ENCODE results near the gene CELF4.

CELF4 gene

DNA sequence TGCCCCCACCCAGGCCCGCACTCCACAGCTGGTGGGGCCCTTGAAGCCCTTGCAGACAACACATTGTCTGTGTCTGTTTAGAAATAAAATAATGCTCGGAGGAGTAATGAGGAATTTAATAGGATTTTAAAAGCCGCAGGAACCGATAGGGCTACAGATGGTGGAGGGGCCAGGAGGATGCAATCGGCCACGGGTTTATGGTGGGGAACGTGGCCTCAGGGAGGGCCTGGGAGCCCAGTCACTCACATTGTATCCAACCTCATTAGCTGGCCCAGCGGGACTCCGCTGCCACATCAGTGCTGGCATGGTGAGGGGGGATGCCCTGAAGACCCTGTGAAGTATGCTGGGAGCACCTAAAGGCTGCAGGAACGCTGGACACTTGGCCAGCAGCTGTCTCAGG, 252.0 kb downstream of the CELF4 start:
- Histone ChIP-seq H3K27ac (ENCODE audit: low read depth, low read length) (no peak overlapping the region), H3K9me3 (ENCODE audit: control insufficient read depth, insufficient read depth, low read depth, low read length) (no peaks in the 10 kb centered on the region)

DNA sequence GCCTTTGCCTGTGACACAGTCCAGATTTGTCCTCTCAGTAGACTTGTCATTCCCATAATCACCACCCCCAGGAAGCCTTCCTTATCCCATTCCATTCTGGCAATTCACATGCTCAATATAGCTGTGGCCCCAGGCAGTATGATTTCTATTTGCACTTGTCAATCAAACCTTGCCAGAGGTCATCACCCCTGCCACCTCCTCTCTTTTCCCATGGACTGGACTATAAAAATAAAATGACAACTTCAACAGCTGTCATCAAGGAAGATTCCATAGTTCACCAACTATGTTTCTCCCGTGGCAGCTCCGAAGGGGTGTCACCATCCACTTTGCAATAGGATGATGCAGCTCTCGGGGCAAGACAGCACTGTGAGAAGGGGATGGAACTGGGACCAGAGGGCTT, 255.7 kb downstream of the CELF4 start:
- Histone ChIP-seq H3K36me3 (ENCODE audit: control insufficient read depth, insufficient read depth, low read length) (no peaks in the 10 kb centered on the region), H3K27ac (ENCODE audit: low read depth, low read length) (no peak overlapping the region), H3K9ac (ENCODE audit: low read length) (no peak overlapping the region), H3K27me3 (ENCODE audit: control insufficient read depth, insufficient read depth, low read length) (no peaks in the 10 kb centered on the region; the same call in 1 of the 2 replicates), H3K4me1 (ENCODE audit: control insufficient read depth, insufficient read depth, low read length) (peaks cover 3% of the 10 kb centered on the region; the same call in 1 of the 2 replicates), H3K4me3 (ENCODE audit: low read depth, low read length) (no peak overlapping the region), H3K9me3 (ENCODE audit: control insufficient read depth, insufficient read depth, low read depth, low read length) (no peaks in the 10 kb centered on the region)

More for the DNA sequence above, 252.0 kb downstream of the CELF4 start:
- Histone ChIP-seq H3K36me3 (ENCODE audit: control insufficient read depth, insufficient read depth, low read length) (no peaks in the 10 kb centered on the region), H3K9ac (ENCODE audit: low read length) (no peak overlapping the region), H3K4me3 (ENCODE audit: low read depth, low read length) (no peak overlapping the region), H3K27me3 (ENCODE audit: control insufficient read depth, insufficient read depth, low read length) (no peaks in the 10 kb centered on the region), H3K4me1 (ENCODE audit: control insufficient read depth, insufficient read depth, low read length) (peaks cover 3% of the 10 kb centered on the region; the same call in 1 of the 2 replicates)

DNA sequence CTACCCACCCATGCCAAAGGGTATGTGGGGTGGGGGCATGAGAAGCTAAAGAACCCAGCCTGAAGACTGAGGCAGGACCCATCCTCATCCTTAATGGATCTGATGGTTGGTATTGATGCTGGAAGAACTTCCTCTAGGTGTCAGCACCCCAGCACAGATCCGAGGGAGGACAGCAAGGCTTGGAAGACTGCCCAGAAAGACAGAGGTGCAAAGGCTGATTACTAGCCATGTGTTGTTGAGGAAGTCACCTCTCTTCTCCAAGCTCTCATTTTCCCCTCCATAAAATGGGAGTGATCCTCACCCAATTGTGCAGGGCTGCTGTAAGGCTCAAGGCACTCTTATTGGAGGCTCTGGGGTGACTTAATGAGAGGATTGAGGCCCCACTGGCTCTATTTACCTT, 256.5 kb downstream of the CELF4 start:
- H3K27me3 ChIP-seq (ENCODE audit: control insufficient read depth, insufficient read depth, low read length): no peaks in the 10 kb centered on the region; the same call in 1 of the 2 replicates
- no peaks in the 10 kb centered on the region for H3K36me3 ChIP-seq (ENCODE audit: control insufficient read depth, insufficient read depth, low read length)
- peaks cover 3% of the 10 kb centered on the region; the same call in 1 of the 2 replicates for H3K4me1 ChIP-seq (ENCODE audit: control insufficient read depth, insufficient read depth, low read length)
- no peak overlapping the region for H3K4me3 ChIP-seq (ENCODE audit: low read depth, low read length)
- H3K9me3 ChIP-seq (ENCODE audit: control insufficient read depth, insufficient read depth, low read depth, low read length): no peaks in the 10 kb centered on the region
- H3K9ac ChIP-seq (ENCODE audit: low read length): no peak overlapping the region
- H3K27ac ChIP-seq (ENCODE audit: low read depth, low read length): no peak overlapping the region

DNA sequence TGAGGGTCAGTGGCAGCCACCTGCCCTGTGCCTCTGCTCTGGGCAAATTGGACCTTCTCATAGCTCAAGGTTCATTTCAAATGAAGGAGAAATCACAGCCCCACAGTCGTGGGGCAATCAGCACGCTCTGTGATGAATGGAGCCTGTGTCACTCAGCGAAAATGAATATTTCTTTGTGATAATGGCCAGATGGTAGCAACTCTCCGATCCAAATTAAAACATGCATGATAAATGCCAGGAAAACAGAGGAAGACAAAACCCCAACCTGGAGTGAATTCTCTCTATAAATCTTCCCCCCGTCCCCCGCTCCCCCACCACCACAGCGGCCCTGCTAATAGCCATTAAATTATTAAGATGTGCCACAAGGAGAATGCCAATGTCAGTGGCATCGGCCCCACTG, 258.4 kb downstream of the CELF4 start:
- peaks cover 3% of the 10 kb centered on the region for H3K27me3 ChIP-seq (ENCODE audit: control insufficient read depth, insufficient read depth, low read length)
- H3K9me3 ChIP-seq (ENCODE audit: control insufficient read depth, insufficient read depth, low read depth, low read length): no peaks in the 10 kb centered on the region
- H3K9ac ChIP-seq (ENCODE audit: low read length): no peak overlapping the region
- H3K4me3 ChIP-seq (ENCODE audit: low read depth, low read length): no peak overlapping the region
- no peaks in the 10 kb centered on the region for H3K36me3 ChIP-seq (ENCODE audit: control insufficient read depth, insufficient read depth, low read length)
- H3K4me1 ChIP-seq (ENCODE audit: control insufficient read depth, insufficient read depth, low read length): peaks cover 3% of the 10 kb centered on the region; the same call in 1 of the 2 replicates
- H3K27ac ChIP-seq (ENCODE audit: low read depth, low read length): no peak overlapping the region

DNA sequence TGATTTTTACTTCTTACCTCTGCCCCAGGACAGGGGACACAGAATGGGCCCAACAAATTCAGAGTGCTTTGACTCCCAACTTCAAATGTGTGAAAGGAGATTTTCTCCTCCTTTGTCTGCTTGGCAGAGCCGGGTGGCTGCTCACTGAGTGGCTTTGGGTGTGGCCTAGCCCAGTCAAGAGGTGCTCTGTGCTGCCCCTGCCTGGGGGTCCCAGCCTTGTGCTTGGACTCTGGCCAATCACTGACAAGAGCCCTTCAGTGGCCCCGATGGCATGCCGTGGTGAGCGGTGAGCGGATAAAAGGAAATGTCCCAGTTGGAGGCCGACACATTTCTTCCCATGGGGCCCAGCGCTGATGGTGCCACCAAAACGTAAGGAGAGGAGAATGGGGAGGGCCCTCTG, 259.2 kb downstream of the CELF4 start:
- H3K27me3 ChIP-seq (ENCODE audit: control insufficient read depth, insufficient read depth, low read length): peaks cover 5% of the 10 kb centered on the region
- H3K9me3 ChIP-seq (ENCODE audit: control insufficient read depth, insufficient read depth, low read depth, low read length): no peaks in the 10 kb centered on the region
- no peak overlapping the region for H3K4me3 ChIP-seq (ENCODE audit: low read depth, low read length)
- H3K27ac ChIP-seq (ENCODE audit: low read depth, low read length): no peak overlapping the region
- no peak overlapping the region for H3K9ac ChIP-seq (ENCODE audit: low read length)
- H3K36me3 ChIP-seq (ENCODE audit: control insufficient read depth, insufficient read depth, low read length): no peaks in the 10 kb centered on the region
- peaks cover 3% of the 10 kb centered on the region; the same call in 1 of the 2 replicates for H3K4me1 ChIP-seq (ENCODE audit: control insufficient read depth, insufficient read depth, low read length)

DNA sequence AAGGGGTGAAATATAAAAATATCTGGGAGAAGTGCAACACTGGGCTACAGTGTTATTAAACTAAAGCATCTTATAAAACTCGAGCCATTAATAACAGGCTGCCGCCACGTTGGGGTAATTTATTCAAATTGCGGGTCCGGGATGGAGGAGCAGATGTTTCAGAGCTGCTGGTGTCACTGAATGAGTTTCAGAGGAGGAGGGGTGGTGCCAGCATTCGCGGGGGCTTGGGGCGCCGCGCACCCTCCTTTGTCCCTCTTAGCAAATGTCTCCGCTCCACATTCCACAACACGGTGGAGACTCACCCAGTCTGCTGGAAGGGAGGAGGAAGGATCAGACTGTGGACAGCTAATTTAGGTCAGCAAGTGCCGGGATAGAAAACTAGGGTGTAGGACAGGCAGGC, 260.5 kb downstream of the CELF4 start:
- Histone ChIP-seq H3K27ac (ENCODE audit: low read depth, low read length) (no peak overlapping the region), H3K4me1 (ENCODE audit: control insufficient read depth, insufficient read depth, low read length) (no peaks in the 10 kb centered on the region), H3K9ac (ENCODE audit: low read length) (no peak overlapping the region), H3K36me3 (ENCODE audit: control insufficient read depth, insufficient read depth, low read length) (no peaks in the 10 kb centered on the region), H3K27me3 (ENCODE audit: control insufficient read depth, insufficient read depth, low read length) (peaks cover 14% of the 10 kb centered on the region), H3K4me3 (ENCODE audit: low read depth, low read length) (no peak overlapping the region), H3K9me3 (ENCODE audit: control insufficient read depth, insufficient read depth, low read depth, low read length) (no peaks in the 10 kb centered on the region)

DNA sequence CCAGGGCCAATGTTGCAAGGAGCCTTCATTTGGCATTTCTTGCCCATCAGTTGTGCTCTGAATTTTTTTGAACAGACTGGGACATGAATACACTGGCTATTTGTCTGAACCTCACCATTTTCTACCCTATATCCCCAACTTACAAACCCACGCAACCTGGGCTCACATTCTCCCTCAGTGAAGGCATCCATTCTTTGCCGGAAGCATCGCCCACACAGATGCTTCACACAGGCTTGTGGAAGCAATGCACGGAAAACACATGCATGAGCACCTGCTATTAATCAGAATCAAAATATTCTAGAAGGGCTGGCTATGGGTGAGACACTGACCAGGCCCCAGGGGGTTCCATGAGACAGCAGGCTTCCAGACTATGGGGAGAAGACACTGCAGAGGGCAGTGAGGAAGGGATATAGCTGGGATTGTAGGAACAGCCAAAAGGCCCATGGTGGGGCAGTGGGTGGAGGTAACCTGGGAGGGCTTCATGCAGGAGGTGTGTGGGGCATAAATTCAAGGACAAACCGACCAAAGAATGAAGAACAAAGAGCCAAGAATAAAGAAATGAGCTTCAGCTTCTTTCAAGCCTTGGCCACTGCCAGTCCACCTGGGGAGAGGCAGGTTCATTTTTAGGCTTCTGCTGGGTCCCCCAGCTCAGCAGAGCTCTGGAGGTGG, 261.5 kb downstream of the CELF4 start:
- H3K27me3 ChIP-seq (ENCODE audit: control insufficient read depth, insufficient read depth, low read length): peaks cover 14% of the 10 kb centered on the region
- H3K9ac ChIP-seq (ENCODE audit: low read length): no peak overlapping the region
- H3K27ac ChIP-seq (ENCODE audit: low read depth, low read length): no peak overlapping the region
- H3K4me1 ChIP-seq (ENCODE audit: control insufficient read depth, insufficient read depth, low read length): peaks cover 3% of the 10 kb centered on the region; the same call in 1 of the 2 replicates
- no peaks in the 10 kb centered on the region for H3K9me3 ChIP-seq (ENCODE audit: control insufficient read depth, insufficient read depth, low read depth, low read length)
- H3K4me3 ChIP-seq (ENCODE audit: low read depth, low read length): no peak overlapping the region
- no peaks in the 10 kb centered on the region for H3K36me3 ChIP-seq (ENCODE audit: control insufficient read depth, insufficient read depth, low read length)

DNA sequence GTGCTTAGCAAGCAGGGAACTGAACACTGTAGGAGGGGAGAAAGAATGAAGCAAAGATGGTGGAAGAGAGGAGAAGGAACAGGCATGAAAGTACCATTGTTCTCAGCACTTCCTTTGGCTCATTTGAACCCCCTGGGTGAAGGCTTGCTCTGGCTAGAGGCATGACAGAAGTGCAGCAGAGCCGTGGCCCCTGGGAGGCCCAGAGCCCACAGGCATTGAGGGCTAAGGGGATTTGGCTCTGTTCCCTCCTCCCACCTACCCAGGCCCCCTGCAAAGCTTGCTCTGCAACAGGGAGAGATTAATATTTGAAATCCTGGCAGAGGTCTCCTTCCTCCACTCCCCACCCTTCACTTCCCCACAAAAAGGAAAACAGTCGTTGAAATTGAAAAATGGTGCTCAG, 262.6 kb downstream of the CELF4 start:
- Histone ChIP-seq H3K36me3 (ENCODE audit: control insufficient read depth, insufficient read depth, low read length) (no peaks in the 10 kb centered on the region), H3K9me3 (ENCODE audit: control insufficient read depth, insufficient read depth, low read depth, low read length) (no peaks in the 10 kb centered on the region), H3K4me3 (ENCODE audit: low read depth, low read length) (no peak overlapping the region), H3K27ac (ENCODE audit: low read depth, low read length) (no peak overlapping the region), H3K27me3 (ENCODE audit: control insufficient read depth, insufficient read depth, low read length) (peaks cover 14% of the 10 kb centered on the region), H3K4me1 (ENCODE audit: control insufficient read depth, insufficient read depth, low read length) (peaks cover 3% of the 10 kb centered on the region; the same call in 1 of the 2 replicates), H3K9ac (ENCODE audit: low read length) (no peak overlapping the region)

DNA sequence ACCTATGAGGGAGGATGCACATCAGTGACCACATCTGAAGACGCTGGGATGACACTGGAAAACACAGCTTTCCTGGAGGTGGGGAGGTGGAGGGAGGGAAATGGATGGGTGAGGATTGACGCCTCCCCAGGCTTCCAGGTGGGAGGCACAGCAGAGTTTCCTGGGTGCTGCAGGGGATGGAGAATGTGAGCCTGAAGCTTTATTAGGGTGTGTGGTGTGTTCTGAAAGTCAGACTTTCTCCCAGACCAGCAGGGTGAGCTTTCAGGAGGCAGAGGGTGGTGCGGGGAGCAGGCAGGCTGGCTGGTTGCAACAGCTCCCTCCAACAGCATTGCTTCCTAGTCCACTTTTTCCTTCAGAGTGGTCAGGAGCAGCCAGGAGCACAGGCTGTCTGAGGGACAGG, 263.1 kb downstream of the CELF4 start:
- Histone ChIP-seq H3K9ac (ENCODE audit: low read length) (no peak overlapping the region), H3K36me3 (ENCODE audit: control insufficient read depth, insufficient read depth, low read length) (no peaks in the 10 kb centered on the region), H3K4me3 (ENCODE audit: low read depth, low read length) (no peak overlapping the region), H3K27me3 (ENCODE audit: control insufficient read depth, insufficient read depth, low read length) (peaks cover 14% of the 10 kb centered on the region), H3K27ac (ENCODE audit: low read depth, low read length) (no peak overlapping the region), H3K9me3 (ENCODE audit: control insufficient read depth, insufficient read depth, low read depth, low read length) (no peaks in the 10 kb centered on the region), H3K4me1 (ENCODE audit: control insufficient read depth, insufficient read depth, low read length) (peaks cover 3% of the 10 kb centered on the region; the same call in 1 of the 2 replicates)

DNA sequence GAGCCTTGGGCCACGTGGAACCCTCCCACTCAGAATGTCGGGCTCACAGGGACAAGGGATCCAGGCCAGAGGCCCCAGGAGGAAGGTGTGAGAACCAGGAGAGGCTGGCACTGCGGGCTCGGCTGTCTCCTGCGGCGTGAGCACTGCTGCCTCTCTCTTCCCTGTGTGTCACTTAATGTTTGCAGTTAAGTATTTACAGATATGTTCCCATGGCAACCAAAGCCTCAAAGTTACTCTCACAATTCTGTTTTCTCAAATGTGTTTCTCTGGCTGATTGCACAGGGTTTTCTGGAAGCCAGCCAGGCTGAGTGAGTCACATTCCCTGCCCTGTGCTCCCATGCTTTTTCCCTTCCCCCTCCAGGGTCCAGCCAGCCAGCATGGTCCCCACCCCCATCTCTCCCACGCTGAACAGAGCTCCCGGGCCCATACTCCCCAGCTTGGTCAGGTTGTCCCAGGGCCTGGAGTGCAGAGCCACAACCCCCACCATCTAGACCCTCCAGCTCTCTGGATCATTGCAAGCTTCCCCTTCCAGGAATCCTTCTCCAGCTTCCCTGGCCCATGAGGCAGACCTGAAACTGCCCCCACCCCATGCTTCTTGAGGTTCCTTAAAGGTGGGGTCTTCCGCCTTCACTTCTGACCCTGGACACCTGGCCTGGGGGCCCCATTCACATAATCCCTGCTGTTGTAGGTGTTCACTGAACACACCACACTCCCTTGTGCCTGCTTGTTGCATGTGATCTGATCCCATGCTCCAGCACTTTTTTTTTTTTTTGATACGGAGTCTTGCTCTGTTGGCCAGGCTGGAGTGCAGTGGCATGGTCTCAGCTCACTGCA, 265.9 kb downstream of the CELF4 start:
- H3K27ac ChIP-seq (ENCODE audit: low read depth, low read length): no peak overlapping the region
- no peak overlapping the region for H3K9ac ChIP-seq (ENCODE audit: low read length)
- peaks cover 3% of the 10 kb centered on the region; the same call in 1 of the 2 replicates for H3K4me1 ChIP-seq (ENCODE audit: control insufficient read depth, insufficient read depth, low read length)
- no peaks in the 10 kb centered on the region for H3K36me3 ChIP-seq (ENCODE audit: control insufficient read depth, insufficient read depth, low read length)
- no peaks in the 10 kb centered on the region for H3K9me3 ChIP-seq (ENCODE audit: control insufficient read depth, insufficient read depth, low read depth, low read length)
- H3K27me3 ChIP-seq (ENCODE audit: control insufficient read depth, insufficient read depth, low read length): peaks cover 14% of the 10 kb centered on the region
- no peak overlapping the region for H3K4me3 ChIP-seq (ENCODE audit: low read depth, low read length)

DNA sequence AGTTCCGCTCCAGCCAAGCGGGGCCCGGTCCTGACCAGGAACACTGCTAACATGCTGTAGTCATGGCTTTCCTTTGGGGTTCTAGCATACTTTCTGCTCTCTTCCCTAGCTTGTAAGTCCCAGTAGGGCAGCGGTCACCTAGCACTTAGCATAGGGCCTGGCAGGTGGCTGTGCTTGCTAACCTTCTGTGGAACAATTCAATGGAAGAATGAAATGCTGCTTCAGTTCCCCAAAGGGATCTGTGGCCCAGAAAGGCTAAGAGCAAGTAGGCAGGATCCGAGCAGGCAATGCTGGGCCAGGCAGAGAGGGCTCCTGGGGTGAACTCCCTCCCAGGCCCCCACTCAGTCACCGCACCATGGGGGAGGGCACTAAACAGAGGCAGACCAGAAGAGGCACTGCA, 266.8 kb downstream of the CELF4 start:
- H3K27me3 ChIP-seq (ENCODE audit: control insufficient read depth, insufficient read depth, low read length): peaks cover 14% of the 10 kb centered on the region
- no peaks in the 10 kb centered on the region for H3K9me3 ChIP-seq (ENCODE audit: control insufficient read depth, insufficient read depth, low read depth, low read length)
- no peak overlapping the region for H3K4me3 ChIP-seq (ENCODE audit: low read depth, low read length)
- H3K4me1 ChIP-seq (ENCODE audit: control insufficient read depth, insufficient read depth, low read length): peaks cover 3% of the 10 kb centered on the region; the same call in 1 of the 2 replicates
- no peak overlapping the region for H3K27ac ChIP-seq (ENCODE audit: low read depth, low read length)
- H3K9ac ChIP-seq (ENCODE audit: low read length): no peak overlapping the region
- H3K36me3 ChIP-seq (ENCODE audit: control insufficient read depth, insufficient read depth, low read length): no peaks in the 10 kb centered on the region

All from HUES6 (cell line).